Transverse colon (tissue), 4 donors: ENCODE measurements around the gene TMEM270. TPM values are rescaled to one million over a fixed set of nuclear protein-coding genes. Genes with fewer than 3 reads are reported as not detected.

Experiments
- DNase-seq: peaks from one replicate; pipeline ENCODE4 v3.0.0-alpha.2; 2019
- H3K27ac ChIP-seq, 4 donors: fragments of 200-600 bp; sonication (generic); 2 replicates each; pipeline ENCODE4 v1.5.1; 2016 to 2018; ENCODE audit warnings: inconsistent platforms in 4 of 4
- H3K27me3 ChIP-seq: fragments of 200-600 bp; sonication (generic); 2 replicates; pipeline ENCODE4 v1.5.1; 2017; ENCODE audit warnings: inconsistent platforms
- H3K36me3 ChIP-seq, 4 donors: fragments of 200-600 bp; sonication (generic); 2 replicates each; pipeline ENCODE4 v1.5.1; 2017 to 2019; ENCODE audit warnings: inconsistent platforms in 4 of 4
- H3K4me1 ChIP-seq, 4 donors: fragments of 200-600 bp; sonication (generic); 2 replicates each; pipeline ENCODE4 v1.5.1; 2017 to 2020; ENCODE audit warnings: inconsistent platforms in 4 of 4
- H3K4me3 ChIP-seq, 4 donors: fragments of 200-600 bp; sonication (generic); 1 replicate in 1 of 4; 2 replicates in 3 of 4; pipeline versions ENCODE4 v1.5.1 to v1.6.1; 2017 to 2019; ENCODE audit warnings: inconsistent platforms in 4 of 4
- H3K9me3 ChIP-seq, 2 donors: fragments of 200-600 bp; sonication (generic); 2 replicates each; pipeline ENCODE4 v1.5.1; 2017 to 2019; ENCODE audit warnings: inconsistent platforms in 2 of 2
- CTCF ChIP-seq, 5 experiments: fragments of 200-600 bp in 3 of 5; fragments of 450-650 bp in 2 of 5; sonication (generic) in 3 of 5; IDR thresholded peaks; 1 replicate in 2 of 5; 2 replicates in 3 of 5; pipeline ENCODE4 v1.5.1; 2016 to 2017; ENCODE audit warnings: antibody characterized with exemption in 5 of 5, inconsistent platforms in 3 of 5, mild to moderate bottlenecking in 2 of 5, moderate library complexity in 1 of 5
- EP300 ChIP-seq: sonication (generic); formaldehyde crosslinking; IDR thresholded peaks from one replicate; pipeline ENCODE4 v1.6.1; 2017; ENCODE audit warnings: antibody characterized with exemption, low read depth
- POLR2A ChIP-seq: fragments of 450-650 bp; IDR thresholded peaks from one replicate; pipeline ENCODE4 v1.6.1; 2016; ENCODE audit warnings: antibody characterized with exemption, mild to moderate bottlenecking, moderate library complexity
- POLR2AphosphoS5 ChIP-seq, 3 donors: sonication (generic); formaldehyde crosslinking; IDR thresholded peaks; one replicate each; pipeline ENCODE4 v1.6.1; 2016; ENCODE audit warnings: antibody characterized with exemption in 3 of 3
- WGBS, 2 donors: methylation state at CpG; one replicate each; pipeline ENCODE4 v1.1.5; 2018; ENCODE audit warnings: low coverage in 1 of 2; 5-methylcytosine and 5-hydroxymethylcytosine counted together
- in situ Hi-C, 4 donors: fragments of 200-750 bp; cut with MboI; loops; one replicate each; pipeline versions ENCODE4 v1.15.0 to v1.15.1; 2017; ENCODE audit warnings: low sequenced_read_pairs in 3 of 4, low pct_ligation_motif_present in 1 of 4, low pct_unique_long_range_greater_than_20kb in 1 of 4
- intact Hi-C: fragments of 100-400 bp; cut with DNase I; formaldehyde crosslinking; loops from one replicate; pipeline ENCODE4 v1.15.1; 2023; ENCODE audit warnings: low total_unique reads
- total RNA-seq, 4 donors: library from RNA; depleted of rRNA; stranded (reverse); fragments of >200 nt; gene quantifications; one replicate each; pipeline ENCODE4 v1.1.0, GENCODE V29; 2016

TMEM270 gene
- total RNA-seq, 4 donors from 2014 or later = not detected

- no peak for TF ChIP-seq POLR2A
- TF ChIP-seq CTCF (IDR thresholded peaks at IDR 0.05) = no peak
- TF ChIP-seq EP300 = no peak
- TF ChIP-seq POLR2AphosphoS5 (IDR thresholded peaks at IDR 0.05) = no peak
- intact Hi-C loops = loop anchor here (5.0 kb wide), 1 partner anchor 153 kb away; no protein-coding TSS in a partner anchor
- Histone ChIP-seq H3K9me3 (no peaks in the 10 kb centered on the region), H3K27me3 (no peaks in the 10 kb centered on the region), H3K27ac (no peak overlapping the region), H3K4me3 (no peak overlapping the region), H3K4me1 (peaks cover 7 to 26% (median 14%) of the 10 kb centered on the region in 4 donors), H3K36me3 (no peaks in the 10 kb centered on the region)
- DNase-seq = no peak
- in situ Hi-C loops = loop anchor here in 2 of 4 donors (25.0 kb wide), 1 partner anchor 232 kb away; no protein-coding TSS in a partner anchor
- WGBS, 2 donors = 66% methylated on average over 23 of the region's 24 CpGs; no CpG with 5 or more reads in 1 of the 2 donors
These were observed 8.2 kb downstream of the TMEM270 start for GRCh38 chr7:73869011-73869798.

- in situ Hi-C loops = loop anchor here in 3 of 4 donors (10.0 to 25.0 kb wide), 2 partner anchors 155 to 233 kb away; partner anchors contain the start of gene ELN (in 3 of the 3)
- Histone ChIP-seq H3K9me3 (no peaks in the 10 kb centered on the region), H3K4me1 (peaks cover 7 to 26% (median 14%) of the 10 kb centered on the region in 4 donors), H3K4me3 (no peak overlapping the region), H3K36me3 (no peaks in the 10 kb centered on the region), H3K27ac (no peak overlapping the region), H3K27me3 (no peaks in the 10 kb centered on the region)
- DNase-seq = no peak
- TF ChIP-seq CTCF (IDR thresholded peaks at IDR 0.05) = no peak
- no peak for TF ChIP-seq POLR2A
- no peak for TF ChIP-seq EP300
- TF ChIP-seq POLR2AphosphoS5 (IDR thresholded peaks at IDR 0.05) = no peak
- 70% methylated on average over 15 of the region's 15 CpGs; no CpG with 5 or more reads in 1 of the 2 donors for WGBS, 2 donors
- intact Hi-C loops = no loop called here
These were observed 9.1 kb downstream of the TMEM270 start for GRCh38 chr7:73870041-73870492.

- no peak overlapping the region for H3K27ac ChIP-seq
- H3K9me3 ChIP-seq = no peaks in the 10 kb centered on the region
- H3K27me3 ChIP-seq = no peaks in the 10 kb centered on the region
- H3K36me3 ChIP-seq = no peaks in the 10 kb centered on the region
- TF ChIP-seq CTCF (IDR thresholded peaks at IDR 0.05) = no peak
- no peak for TF ChIP-seq POLR2A
- no peak for TF ChIP-seq POLR2AphosphoS5 (IDR thresholded peaks at IDR 0.05)
- no peak for TF ChIP-seq EP300
- peaks cover 7 to 26% (median 14%) of the 10 kb centered on the region in 4 donors for H3K4me1 ChIP-seq
- peak; percentile 26 for DNase-seq
- intact Hi-C loops (no loop called here), in situ Hi-C loops (loop anchor here in 3 of 4 donors (10.0 to 25.0 kb wide), 2 partner anchors 153 to 234 kb away; partner anchors contain the start of gene ELN (in 3 of the 3))
- no peak overlapping the region for H3K4me3 ChIP-seq
- WGBS, 2 donors = 59% methylated on average over 18 of the region's 20 CpGs; no CpG with 5 or more reads in 1 of the 2 donors
These were observed 10.4 kb downstream of the TMEM270 start for GRCh38 chr7:73871163-73872011.
